KOPT-K1 (cell line): ENCODE data around the gene PRELID3B.

Experiments
- H3K27ac ChIP-seq: fragments of 200-600 bp; sonication (generic); 2 replicates; pipeline ENCODE4 v1.5.1; 2016; ENCODE audit warnings: antibody characterized with exemption, mild to moderate bottlenecking, low read depth, low read length; ENCODE audit not compliant: poor library complexity, severe bottlenecking
- H3K36me3 ChIP-seq: fragments of 200-600 bp; sonication (generic); 2 replicates; pipeline ENCODE4 v1.5.1; 2017; ENCODE audit warnings: antibody characterized with exemption, mild to moderate bottlenecking, low read length, moderate library complexity; ENCODE audit not compliant: insufficient read depth
- H3K9me3 ChIP-seq: fragments of 200-600 bp; sonication (generic); 2 replicates; pipeline ENCODE4 v1.5.1; 2017; ENCODE audit warnings: antibody characterized with exemption, low read length, mild to moderate bottlenecking; ENCODE audit not compliant: insufficient read depth, poor library complexity, severe bottlenecking

PRELID3B gene

GRCh38 chr20:59010995-59011873 is 31.4 kb downstream of the PRELID3B start:
- Histone ChIP-seq H3K9me3 (no peaks in the 10 kb centered on the region), H3K27ac (no peak overlapping the region), H3K36me3 (no peaks in the 10 kb centered on the region)

GRCh38 chr20:59010321-59010994 is 32.1 kb downstream of the PRELID3B start:
- no peaks in the 10 kb centered on the region for H3K36me3 ChIP-seq
- H3K27ac ChIP-seq = no peak overlapping the region
- H3K9me3 ChIP-seq = no peaks in the 10 kb centered on the region

GRCh38 chr20:59008715-59009336 is 33.8 kb downstream of the PRELID3B start:
- Histone ChIP-seq H3K36me3 (no peaks in the 10 kb centered on the region), H3K9me3 (no peaks in the 10 kb centered on the region), H3K27ac (no peak overlapping the region)

GRCh38 chr20:59007665-59008511 is 34.7 kb downstream of the PRELID3B start:
- H3K27ac ChIP-seq = no peak overlapping the region
- no peaks in the 10 kb centered on the region for H3K9me3 ChIP-seq
- no peaks in the 10 kb centered on the region for H3K36me3 ChIP-seq

- Histone ChIP-seq H3K27ac (no peak within 1 kb of the TSS), H3K36me3 (no peaks in the 10 kb centered on the region), H3K9me3 (no peaks in the 10 kb centered on the region)
Measured at GRCh38 chr20:59006864-59007664, 35.5 kb downstream of the PRELID3B start, which contains the start of gene CTSZ. Gene CTSZ, minus strand, starts transcription at chr20:59007254. Its CDS starts 126 bp downstream, at chr20:59007128.

- no peaks in the 10 kb centered on the region for H3K9me3 ChIP-seq
- no peaks in the 10 kb centered on the region for H3K36me3 ChIP-seq
- no peak overlapping the region for H3K27ac ChIP-seq
Measured at GRCh38 chr20:59006167-59006863, 36.3 kb downstream of the PRELID3B start.

- no peak overlapping the region for H3K27ac ChIP-seq
- no peaks in the 10 kb centered on the region for H3K36me3 ChIP-seq
- no peaks in the 10 kb centered on the region for H3K9me3 ChIP-seq
Measured at GRCh38 chr20:59005523-59006166, 36.9 kb downstream of the PRELID3B start.

- Histone ChIP-seq H3K27ac (no peak overlapping the region), H3K36me3 (no peaks in the 10 kb centered on the region), H3K9me3 (no peaks in the 10 kb centered on the region)
Measured at GRCh38 chr20:59004763-59005522, 37.6 kb downstream of the PRELID3B start.

- H3K36me3 ChIP-seq = no peaks in the 10 kb centered on the region
- no peak overlapping the region for H3K27ac ChIP-seq
Measured at GRCh38 chr20:59004493-59004762, 38.2 kb downstream of the PRELID3B start.

GRCh38 chr20:59003836-59004492 is 38.6 kb downstream of the PRELID3B start:
- no peaks in the 10 kb centered on the region for H3K9me3 ChIP-seq
- no peaks in the 10 kb centered on the region for H3K36me3 ChIP-seq
- H3K27ac ChIP-seq = no peak overlapping the region

More at GRCh38 chr20:59004493-59004762, 38.2 kb downstream of the PRELID3B start:
- H3K9me3 ChIP-seq = no peaks in the 10 kb centered on the region

GRCh38 chr20:59002874-59003399 is 39.6 kb downstream of the PRELID3B start:
- Histone ChIP-seq H3K27ac (no peak overlapping the region), H3K9me3 (no peaks in the 10 kb centered on the region), H3K36me3 (no peaks in the 10 kb centered on the region)

- Histone ChIP-seq H3K27ac (no peak overlapping the region), H3K9me3 (no peaks in the 10 kb centered on the region), H3K36me3 (peaks cover 4% of the 10 kb centered on the region; the same call in 1 of the 2 replicates)
Measured at GRCh38 chr20:59002388-59002787, 40.2 kb downstream of the PRELID3B start.
